Panc1 (cell line): Measurements from ENCODE around the gene H1-8. TPM values are rescaled to one million over a fixed set of nuclear protein-coding genes. Genes with fewer than 3 reads are reported as not detected.

Source experiments
- ATAC-seq: fragments of 200-7000 bp; cut with Tn5 transposase; 2 replicates; pipeline ENCODE4 v1.9.1; 2020; ENCODE audit warnings: mild to moderate bottlenecking, moderate library complexity
- BruUV-seq: library from RNA; stranded (reverse); fragments of 400-500 nt; replicated peaks from 2 replicates; lab custom pipeline; 2021; lab: Mats Ljungman, UMichigan
- CTCF ChIA-PET: fragments of 300-600 bp; sonication (Branson Sonifier 250); formaldehyde crosslinking; loops from one replicate; lab custom pipeline; 2022; ENCODE audit warnings: antibody characterized with exemption; lab: Charles Lee
- POLR2A ChIA-PET: fragments of 300-600 bp; sonication (Branson Sonifier 250); formaldehyde crosslinking; loops from one replicate; lab custom pipeline; 2022; ENCODE audit warnings: antibody characterized with exemption; lab: Charles Lee
- DNase-seq: peaks from one replicate; pipeline ENCODE4 v3.0.0-alpha.2; 2010; ENCODE audit warnings: low read depth, low spot score
- H3K27ac ChIP-seq: 2 replicates; pipeline ENCODE4 v1.5.1; 2011; ENCODE audit warnings: mild to moderate bottlenecking, low read length, inconsistent platforms
- H3K27me3 ChIP-seq: fragments of 200-500 bp; sonication (Bioruptor generic); 2 replicates; pipeline ENCODE4 v1.6.0; 2014; ENCODE audit warnings: low read length, inconsistent platforms; ENCODE audit not compliant: control insufficient read depth, insufficient read depth
- H3K36me3 ChIP-seq: fragments of 200-500 bp; sonication (Bioruptor generic); 2 replicates; pipeline ENCODE4 v1.5.1; 2014; ENCODE audit warnings: inconsistent platforms, mild to moderate bottlenecking, low read length, moderate library complexity; ENCODE audit not compliant: control insufficient read depth, insufficient read depth
- H3K4me1 ChIP-seq: 2 replicates; pipeline ENCODE4 v1.5.1; 2011; ENCODE audit warnings: inconsistent platforms, mild to moderate bottlenecking, low read length, moderate library complexity; ENCODE audit not compliant: control insufficient read depth, insufficient read depth
- H3K4me3 ChIP-seq, 2 experiments: 2 replicates each; pipeline ENCODE4 v1.5.1; 2011 to 2012; ENCODE audit warnings: low read depth in 2 of 2, low read length in 2 of 2, mild to moderate bottlenecking in 2 of 2, inconsistent platforms in 1 of 2, moderate library complexity in 1 of 2
- H3K9me3 ChIP-seq: fragments of 200-500 bp; sonication (Bioruptor generic); 2 replicates; pipeline ENCODE4 v1.5.1; 2014; ENCODE audit warnings: low read depth, mild to moderate bottlenecking, inconsistent platforms, low read length, moderate library complexity; ENCODE audit not compliant: control insufficient read depth, insufficient read depth
- CTCF ChIP-seq: fragments of 450-650 bp; IDR thresholded peaks from 2 replicates; pipeline ENCODE4 v1.5.1; 2017; ENCODE audit warnings: mild to moderate bottlenecking
- POLR2AphosphoS5 ChIP-seq: IDR thresholded peaks from 2 replicates; pipeline ENCODE4 v1.6.1; 2012; ENCODE audit warnings: mild to moderate bottlenecking, low read depth, low read length, moderate library complexity
- REST ChIP-seq, 2 experiments: IDR thresholded peaks; 2 replicates each; pipeline ENCODE4 v1.6.1; 2011 to 2012; ENCODE audit warnings: low read depth in 2 of 2, control low read depth in 1 of 2, low read length in 1 of 2, mild to moderate bottlenecking in 1 of 2, moderate library complexity in 1 of 2; ENCODE audit not compliant: insufficient read depth in 1 of 2
- SIN3A ChIP-seq: IDR thresholded peaks from 2 replicates; pipeline ENCODE4 v1.6.1; 2012; ENCODE audit warnings: low read depth, mild to moderate bottlenecking, low read length, moderate library complexity, borderline replicate concordance; ENCODE audit not compliant: insufficient read depth
- TCF7L2 ChIP-seq: IDR thresholded peaks from 2 replicates; pipeline ENCODE4 v1.6.1; 2011; ENCODE audit warnings: mild to moderate bottlenecking, low read depth, low read length, inconsistent platforms
- in situ Hi-C: cut with HindIII; loops from 2 replicates; pipeline ENCODE4 v1.10.0; 2016; ENCODE audit warnings: low sequenced_read_pairs, low pct_unique_long_range_greater_than_20kb
- intact Hi-C: fragments of 100-400 bp; cut with micrococcal nuclease; formaldehyde crosslinking; loops from one replicate; pipeline ENCODE4 v1.10.0; 2022; ENCODE audit not compliant: unreplicated experiment
- total RNA-seq: library from RNA; stranded (reverse); gene quantifications from one replicate; pipeline ENCODE4 v1.2.1, GENCODE V29; 2021; ENCODE audit not compliant: unreplicated experiment

The H1-8 gene
- total RNA-seq, 1 experiment from 2014 or later = not detected

GRCh38 chr3:129504471-129505100 is 38.4 kb upstream of the H1-8 start:
- Histone ChIP-seq H3K36me3 (no peaks in the 10 kb centered on the region; the same call in none of the 2 replicates), H3K27me3 (no peaks in the 10 kb centered on the region), H3K4me3 (no peak overlapping the region), H3K27ac (no peak overlapping the region), H3K9me3 (no peaks in the 10 kb centered on the region), H3K4me1 (no peaks in the 10 kb centered on the region)
- ChIA-PET POLR2A (no interaction called here), CTCF (interaction anchor here (1.9 kb wide), 1 partner anchor 14 kb away, joined by 7 read pairs; no protein-coding TSS in a partner anchor)
- ATAC-seq (no peak), DNase-seq (no peak)
- no TSS peak for BruUV-seq
- TF ChIP-seq CTCF (no peak), SIN3A (no peak), TCF7L2 (no peak), REST (IDR thresholded peaks at IDR 0.05; ENCODE audit: insufficient read depth in 1 of 2, low read depth in 2 of 2, low read length in 1 of 2) (no peak), POLR2AphosphoS5 (no peak)
- intact Hi-C loops (no loop called here), in situ Hi-C loops (no loop called here)

GRCh38 chr3:129505341-129505740 is 37.6 kb upstream of the H1-8 start:
- intact Hi-C loops = no loop called here
- H3K4me1 ChIP-seq = no peaks in the 10 kb centered on the region
- ChIA-PET CTCF (interaction anchor here (1.9 kb wide), 1 partner anchor 15 kb away, joined by 7 read pairs; no protein-coding TSS in a partner anchor), POLR2A (no interaction called here)
- no peak for DNase-seq
- H3K36me3 ChIP-seq = no peaks in the 10 kb centered on the region; the same call in none of the 2 replicates
- in situ Hi-C loops = no loop called here
- BruUV-seq = no TSS peak
- H3K27me3 ChIP-seq = no peaks in the 10 kb centered on the region
- H3K9me3 ChIP-seq = no peaks in the 10 kb centered on the region
- no peak for TF ChIP-seq REST (IDR thresholded peaks at IDR 0.05; ENCODE audit: insufficient read depth in 1 of 2, low read depth in 2 of 2, low read length in 1 of 2)
- no peak for TF ChIP-seq CTCF
- no peak for TF ChIP-seq SIN3A
- no peak for TF ChIP-seq TCF7L2
- no peak for TF ChIP-seq POLR2AphosphoS5
- no peak for ATAC-seq
- no peak overlapping the region for H3K4me3 ChIP-seq
- no peak overlapping the region for H3K27ac ChIP-seq
